Gastroesophageal sphincter (tissue), 4 donors: Measurements from ENCODE around the gene AFG1L. TPM values are rescaled to one million over a fixed set of nuclear protein-coding genes. Genes with fewer than 3 reads are reported as not detected.

ENCODE experiments used
- ATAC-seq: fragments of 150-250 bp; one replicate; pipeline ENCODE4 v1.9.1; 2016; ENCODE audit warnings: mild to moderate bottlenecking, moderate library complexity
- H3K27ac ChIP-seq, 4 donors: fragments of 200-600 bp; sonication (generic) in 3 of 4; 1 replicate in 3 of 4; 2 replicates in 1 of 4; pipeline ENCODE4 v1.5.1; 2016 to 2019
- H3K27me3 ChIP-seq: fragments of 200-600 bp; sonication (generic); one replicate; pipeline ENCODE4 v1.5.1; 2019
- H3K36me3 ChIP-seq, 2 donors: fragments of 200-600 bp; sonication (generic); one replicate each; pipeline ENCODE4 v1.5.1; 2019; ENCODE audit warnings: control low read depth in 1 of 2
- H3K4me1 ChIP-seq, 3 donors: fragments of 200-600 bp; sonication (generic); 1 replicate in 2 of 3; 2 replicates in 1 of 3; pipeline ENCODE4 v1.5.1; 2016 to 2019; ENCODE audit warnings: control low read depth in 2 of 3
- H3K4me3 ChIP-seq, 2 donors: fragments of 200-600 bp; sonication (generic); one replicate each; pipeline ENCODE4 v1.5.1; 2019; ENCODE audit warnings: mild to moderate bottlenecking in 1 of 2, moderate library complexity in 1 of 2
- H3K9me3 ChIP-seq, 3 donors: fragments of 200-600 bp; sonication (generic); one replicate each; pipeline ENCODE4 v1.5.1; 2017 to 2019; ENCODE audit warnings: control low read depth in 2 of 3
- CTCF ChIP-seq, 4 experiments: fragments of 200-600 bp in 2 of 4; fragments of 450-650 bp in 2 of 4; sonication (generic) in 1 of 4; IDR thresholded peaks; one replicate each; pipeline ENCODE4 v1.5.1; 2017 to 2019; ENCODE audit warnings: antibody characterized with exemption in 4 of 4, mild to moderate bottlenecking in 2 of 4, moderate library complexity in 2 of 4
- EP300 ChIP-seq: sonication (generic); formaldehyde crosslinking; IDR thresholded peaks from one replicate; pipeline ENCODE4 v1.6.1; 2017; ENCODE audit warnings: antibody characterized with exemption, mild to moderate bottlenecking
- POLR2A ChIP-seq, 2 donors: fragments of 450-650 bp; IDR thresholded peaks; one replicate each; pipeline ENCODE4 v1.6.1; 2017; ENCODE audit warnings: antibody characterized with exemption in 2 of 2, mild to moderate bottlenecking in 2 of 2, moderate library complexity in 1 of 2
- POLR2AphosphoS5 ChIP-seq: sonication (generic); formaldehyde crosslinking; IDR thresholded peaks from one replicate; pipeline ENCODE4 v1.6.1; 2017; ENCODE audit warnings: antibody characterized with exemption
- WGBS, 2 donors: methylation state at CpG; one replicate each; pipeline ENCODE4 v1.1.5; 2018; ENCODE audit warnings: low coverage in 1 of 2; 5-methylcytosine and 5-hydroxymethylcytosine counted together
- total RNA-seq, 4 donors: library from RNA; depleted of rRNA; stranded (reverse); fragments of >200 nt; gene quantifications; one replicate each; pipeline ENCODE4 v1.1.0, GENCODE V29; 2016

AFG1L gene
- total RNA-seq, 4 donors from 2014 or later = 1.6 to 7.6 (median 5.7) TPM

GRCh38 chr6:108437821-108438220, 143.0 kb downstream of the AFG1L start:
- H3K27ac ChIP-seq = no peak overlapping the region
- ATAC-seq = no peak
- H3K4me3 ChIP-seq = no peak overlapping the region
- no peaks in the 10 kb centered on the region for H3K9me3 ChIP-seq
- WGBS, 2 donors = 77 to 100% methylated on average over 1 of the region's 1 CpG
- no peaks in the 10 kb centered on the region for H3K27me3 ChIP-seq
- H3K36me3 ChIP-seq = no peaks in the 10 kb centered on the region
- H3K4me1 ChIP-seq = no peaks in the 10 kb centered on the region
- no peak for TF ChIP-seq POLR2A (IDR thresholded peaks at IDR 0.05)
- TF ChIP-seq POLR2AphosphoS5 = no peak
- no peak for TF ChIP-seq EP300
- TF ChIP-seq CTCF (IDR thresholded peaks at IDR 0.05) = no peak

- 62 to 75% methylated on average over 8 of the region's 8 CpGs for WGBS, 2 donors
- no peak for ATAC-seq
- no peaks in the 10 kb centered on the region for H3K36me3 ChIP-seq
These were observed 144.1 kb downstream of the AFG1L start for GRCh38 chr6:108438918-108439317.

GRCh38 chr6:108441141-108441540, 146.3 kb downstream of the AFG1L start:
- no peak overlapping the region for H3K27ac ChIP-seq
- TF ChIP-seq EP300 (no peak), POLR2AphosphoS5 (no peak), POLR2A (IDR thresholded peaks at IDR 0.05) (no peak), CTCF (IDR thresholded peaks at IDR 0.05) (no peak)

More at GRCh38 chr6:108438918-108439317, 144.1 kb downstream of the AFG1L start:
- H3K4me1 ChIP-seq = no peaks in the 10 kb centered on the region
- H3K4me3 ChIP-seq = no peak overlapping the region
- no peaks in the 10 kb centered on the region for H3K27me3 ChIP-seq
- TF ChIP-seq POLR2A (IDR thresholded peaks at IDR 0.05) (no peak), CTCF (IDR thresholded peaks at IDR 0.05) (no peak), POLR2AphosphoS5 (no peak), EP300 (no peak)
- H3K9me3 ChIP-seq = no peaks in the 10 kb centered on the region
- no peak overlapping the region for H3K27ac ChIP-seq

GRCh38 chr6:108442770-108443520, 148.1 kb downstream of the AFG1L start:
- H3K27ac ChIP-seq = no peak overlapping the region
- no peak for ATAC-seq
- WGBS, 2 donors = 90 to 100% methylated on average over 1 to 2 of the region's 2 CpGs
- H3K4me3 ChIP-seq = no peak overlapping the region
- no peaks in the 10 kb centered on the region for H3K27me3 ChIP-seq
- no peaks in the 10 kb centered on the region for H3K4me1 ChIP-seq
- H3K9me3 ChIP-seq = no peaks in the 10 kb centered on the region
- TF ChIP-seq POLR2A (IDR thresholded peaks at IDR 0.05) (no peak), EP300 (no peak), CTCF (IDR thresholded peaks at IDR 0.05) (no peak), POLR2AphosphoS5 (no peak)
- no peaks in the 10 kb centered on the region for H3K36me3 ChIP-seq

More at GRCh38 chr6:108441141-108441540, 146.3 kb downstream of the AFG1L start:
- no peak for ATAC-seq
- H3K4me3 ChIP-seq = no peak overlapping the region
- H3K27me3 ChIP-seq = no peaks in the 10 kb centered on the region
- no peaks in the 10 kb centered on the region for H3K4me1 ChIP-seq
- no peaks in the 10 kb centered on the region for H3K36me3 ChIP-seq
- no peaks in the 10 kb centered on the region for H3K9me3 ChIP-seq

GRCh38 chr6:108446629-108447150, 151.8 kb downstream of the AFG1L start:
- Histone ChIP-seq H3K9me3 (no peaks in the 10 kb centered on the region), H3K36me3 (no peaks in the 10 kb centered on the region), H3K4me1 (no peaks in the 10 kb centered on the region), H3K27me3 (no peaks in the 10 kb centered on the region), H3K4me3 (no peak overlapping the region), H3K27ac (no peak overlapping the region)
- no peak for ATAC-seq
- WGBS, 2 donors = 97 to 100% methylated on average over 1 to 3 of the region's 3 CpGs
- TF ChIP-seq POLR2A (IDR thresholded peaks at IDR 0.05) (no peak), CTCF (IDR thresholded peaks at IDR 0.05) (no peak), EP300 (no peak), POLR2AphosphoS5 (no peak)
